ENCODE results near the gene ARG2.

GRCh38 chr14:67673451-67673850, 53.7 kb downstream of the ARG2 start:
- TF ChIP-seq YY1 (IDR thresholded peaks at IDR 0.05; ENCODE audit: low read depth, low read length): no peak
- no peak for TF ChIP-seq POLR2A (IDR thresholded peaks at IDR 0.05; ENCODE audit: low read depth, low read length)
- TF ChIP-seq, protein P1, sequence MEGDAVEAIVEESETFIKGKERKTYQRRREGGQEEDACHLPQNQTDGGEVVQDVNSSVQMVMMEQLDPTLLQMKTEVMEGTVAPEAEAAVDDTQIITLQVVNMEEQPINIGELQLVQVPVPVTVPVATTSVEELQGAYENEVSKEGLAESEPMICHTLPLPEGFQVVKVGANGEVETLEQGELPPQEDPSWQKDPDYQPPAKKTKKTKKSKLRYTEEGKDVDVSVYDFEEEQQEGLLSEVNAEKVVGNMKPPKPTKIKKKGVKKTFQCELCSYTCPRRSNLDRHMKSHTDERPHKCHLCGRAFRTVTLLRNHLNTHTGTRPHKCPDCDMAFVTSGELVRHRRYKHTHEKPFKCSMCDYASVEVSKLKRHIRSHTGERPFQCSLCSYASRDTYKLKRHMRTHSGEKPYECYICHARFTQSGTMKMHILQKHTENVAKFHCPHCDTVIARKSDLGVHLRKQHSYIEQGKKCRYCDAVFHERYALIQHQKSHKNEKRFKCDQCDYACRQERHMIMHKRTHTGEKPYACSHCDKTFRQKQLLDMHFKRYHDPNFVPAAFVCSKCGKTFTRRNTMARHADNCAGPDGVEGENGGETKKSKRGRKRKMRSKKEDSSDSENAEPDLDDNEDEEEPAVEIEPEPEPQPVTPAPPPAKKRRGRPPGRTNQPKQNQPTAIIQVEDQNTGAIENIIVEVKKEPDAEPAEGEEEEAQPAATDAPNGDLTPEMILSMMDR (IDR thresholded peaks at IDR 0.05 in 2 of 3, conservative IDR thresholded peaks at IDR 0.05 in 1 of 3; ENCODE audit: control insufficient read depth in 2 of 3, extremely low read depth in 1 of 3, insufficient read depth in 1 of 3, low read depth in 3 of 3, low read length in 3 of 3): no peak
- no peak for TF ChIP-seq SREBF1 (IDR thresholded peaks at IDR 0.05; ENCODE audit: low read length)
- TF ChIP-seq HDAC6 (IDR thresholded peaks at IDR 0.05; ENCODE audit: unreplicated experiment): no peak
- TF ChIP-seq KDM1A (IDR thresholded peaks at IDR 0.05; ENCODE audit: borderline replicate concordance): no peak
- no peak for TF ChIP-seq PKNOX1 (IDR thresholded peaks at IDR 0.05)
- TF ChIP-seq RUNX3 (IDR thresholded peaks at IDR 0.05; ENCODE audit: low read length): no peak
- no peak for TF ChIP-seq ESRRA (IDR thresholded peaks at IDR 0.05; ENCODE audit: low read length)
- no peak for TF ChIP-seq PML (IDR thresholded peaks at IDR 0.05; ENCODE audit: low read length)
